ENCODE results near the gene ELL. TPM values are rescaled to one million over a fixed set of nuclear protein-coding genes. Genes with fewer than 3 reads are reported as not detected.

ELL gene
- total RNA-seq, 1 experiment from 2014 or later = 17.0 TPM

- Mint-ChIP-seq H3K9me3 (no peaks in the 10 kb centered on the region), H3K27ac (no peak overlapping the region), H3K36me3 (ENCODE audit: insufficient read depth in 1 of 3, low read depth in 3 of 3) (peaks cover 6 to 42% (median 32%) of the 10 kb centered on the region in 3 experiments; a peak in 6 of 7 replicates), H3K4me1 (peaks cover 5 to 7% of the 10 kb centered on the region in 2 experiments; a peak in 3 of 4 replicates), H3K4me3 (no peak overlapping the region), H3K27me3 (ENCODE audit: low read depth) (no peaks in the 10 kb centered on the region; the same call in 1 of the 2 replicates)
- Histone ChIP-seq H3K79me2 (ENCODE audit: insufficient read depth, low read length) (no peaks in the 10 kb centered on the region), H2BK120ac (ENCODE audit: low read depth, low read length, poor library complexity, severe bottlenecking) (no peak overlapping the region), H2BK20ac (ENCODE audit: low read depth, low read length, poor library complexity, severe bottlenecking) (no peak overlapping the region), H3K9ac (ENCODE audit: extremely low read depth, insufficient read length, low read length) (no peak overlapping the region), H4K8ac (replicated peaks; ENCODE audit: insufficient read length, low read depth, low read length) (no peak overlapping the region), H3K14ac (ENCODE audit: insufficient read depth, low read length) (no peak overlapping the region), H3K56ac (ENCODE audit: insufficient read length, low read depth, low read length) (no peak overlapping the region), H3K23ac (ENCODE audit: insufficient read length, low read depth, low read length) (no peak overlapping the region), H2AFZ (ENCODE audit: low read length) (no peak overlapping the region), H3K4me2 (ENCODE audit: insufficient read depth, insufficient read length, low read length) (no peak overlapping the region), H2BK12ac (ENCODE audit: insufficient read length, low read depth, low read length) (no peak overlapping the region), H4K91ac (ENCODE audit: insufficient read length, low read depth, low read length) (no peak overlapping the region), H2AK5ac (ENCODE audit: insufficient read length, low read length) (no peak overlapping the region), H3K27ac (ENCODE audit: insufficient read length, low read depth, low read length) (no peak overlapping the region), H3K4ac (ENCODE audit: low read depth, low read length) (no peak overlapping the region), H3K79me1 (ENCODE audit: insufficient read depth, low read depth, low read length, poor library complexity, severe bottlenecking) (no peaks in the 10 kb centered on the region), H3K4me1 (ENCODE audit: insufficient read depth, low read length) (no peaks in the 10 kb centered on the region), H2BK15ac (ENCODE audit: low read depth, low read length) (no peak overlapping the region), H3K27me3 (ENCODE audit: insufficient read depth, low read length) (no peaks in the 10 kb centered on the region), H3T11ph (ENCODE audit: low read length) (no peak overlapping the region), H4K5ac (ENCODE audit: insufficient read length, low read depth, low read length) (no peak overlapping the region), H3K18ac (ENCODE audit: insufficient read length, low read depth, low read length) (no peak overlapping the region), H4K20me1 (ENCODE audit: control insufficient read depth, insufficient read depth, insufficient read length) (no peaks in the 10 kb centered on the region), H2BK5ac (ENCODE audit: insufficient read length, low read length) (no peak overlapping the region), H3K9me3 (ENCODE audit: control insufficient read depth, low read depth, low read length) (no peaks in the 10 kb centered on the region), H3K23me2 (ENCODE audit: insufficient read length, low read depth, low read length, poor library complexity, severe bottlenecking) (no peaks in the 10 kb centered on the region)
- no CpG with 5 or more reads among the region's 9 CpGs for WGBS (ENCODE audit: extremely low coverage, insufficient read length, low lambda C conversion rate)
- no peak for DNase-seq
- TF ChIP-seq, protein P1, sequence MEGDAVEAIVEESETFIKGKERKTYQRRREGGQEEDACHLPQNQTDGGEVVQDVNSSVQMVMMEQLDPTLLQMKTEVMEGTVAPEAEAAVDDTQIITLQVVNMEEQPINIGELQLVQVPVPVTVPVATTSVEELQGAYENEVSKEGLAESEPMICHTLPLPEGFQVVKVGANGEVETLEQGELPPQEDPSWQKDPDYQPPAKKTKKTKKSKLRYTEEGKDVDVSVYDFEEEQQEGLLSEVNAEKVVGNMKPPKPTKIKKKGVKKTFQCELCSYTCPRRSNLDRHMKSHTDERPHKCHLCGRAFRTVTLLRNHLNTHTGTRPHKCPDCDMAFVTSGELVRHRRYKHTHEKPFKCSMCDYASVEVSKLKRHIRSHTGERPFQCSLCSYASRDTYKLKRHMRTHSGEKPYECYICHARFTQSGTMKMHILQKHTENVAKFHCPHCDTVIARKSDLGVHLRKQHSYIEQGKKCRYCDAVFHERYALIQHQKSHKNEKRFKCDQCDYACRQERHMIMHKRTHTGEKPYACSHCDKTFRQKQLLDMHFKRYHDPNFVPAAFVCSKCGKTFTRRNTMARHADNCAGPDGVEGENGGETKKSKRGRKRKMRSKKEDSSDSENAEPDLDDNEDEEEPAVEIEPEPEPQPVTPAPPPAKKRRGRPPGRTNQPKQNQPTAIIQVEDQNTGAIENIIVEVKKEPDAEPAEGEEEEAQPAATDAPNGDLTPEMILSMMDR (conservative IDR thresholded peaks at IDR 0.05) = no peak
These were observed 64.9 kb downstream of the ELL start for GRCh38 chr19:18456974-18457373.
